Adipocyte (in vitro differentiated cells): ENCODE measurements around the gene RBFOX2.
A peak's percentile ranks its signal among the peaks of the same experiment; 100 is the strongest.

Experiments
- DNase-seq: peaks from one replicate; pipeline ENCODE4 v3.0.0-alpha.2; 2015; ENCODE audit warnings: low read depth
- H3K27me3 ChIP-seq: replicated peaks from 2 replicates; pipeline ENCODE4 v1.7.0; 2013; ENCODE audit warnings: mild to moderate bottlenecking, low read length, moderate library complexity; ENCODE audit not compliant: control insufficient read depth, insufficient read depth
- H3K36me3 ChIP-seq: 2 replicates; pipeline ENCODE4 v1.7.0; 2013; ENCODE audit warnings: low read length, mild to moderate bottlenecking, moderate library complexity; ENCODE audit not compliant: control insufficient read depth, insufficient read depth, severe bottlenecking
- H3K4me1 ChIP-seq: 2 replicates; pipeline ENCODE4 v1.7.0; 2013; ENCODE audit warnings: mild to moderate bottlenecking, low read length, moderate library complexity; ENCODE audit not compliant: control insufficient read depth, insufficient read depth
- H3K4me3 ChIP-seq: 2 replicates; pipeline ENCODE4 v1.7.0; 2013; ENCODE audit warnings: mild to moderate bottlenecking, low read length, moderate library complexity
- H3K9ac ChIP-seq: 2 replicates; pipeline ENCODE4 v1.7.0; 2013; ENCODE audit warnings: mild to moderate bottlenecking, low read length, moderate library complexity
- H3K9me3 ChIP-seq: 2 replicates; pipeline ENCODE4 v1.7.0; 2013; ENCODE audit warnings: mild to moderate bottlenecking, low read length, moderate library complexity; ENCODE audit not compliant: control insufficient read depth

The RBFOX2 gene

GRCh38 chr22:35988030-35988429 lies 40.6 kb downstream of the RBFOX2 start:
- no peaks in the 10 kb centered on the region for H3K9me3 ChIP-seq
- no peaks in the 10 kb centered on the region for H3K36me3 ChIP-seq
- no peaks in the 10 kb centered on the region for H3K27me3 ChIP-seq
- no peak overlapping the region for H3K4me3 ChIP-seq
- DNase-seq: no peak
- H3K9ac ChIP-seq: no peak overlapping the region
- peaks cover 40% of the 10 kb centered on the region for H3K4me1 ChIP-seq

GRCh38 chr22:35987487-35987886 lies 41.1 kb downstream of the RBFOX2 start:
- H3K4me1 ChIP-seq: peaks cover 40% of the 10 kb centered on the region
- H3K36me3 ChIP-seq: no peaks in the 10 kb centered on the region
- H3K4me3 ChIP-seq: no peak overlapping the region
- DNase-seq: no peak
- no peaks in the 10 kb centered on the region for H3K27me3 ChIP-seq
- H3K9ac ChIP-seq: no peak overlapping the region
- no peaks in the 10 kb centered on the region for H3K9me3 ChIP-seq

- no peaks in the 10 kb centered on the region for H3K36me3 ChIP-seq
- peak; percentile 50 for DNase-seq
- H3K4me1 ChIP-seq: peaks cover 37% of the 10 kb centered on the region
- no peak overlapping the region for H3K4me3 ChIP-seq
- no peaks in the 10 kb centered on the region for H3K9me3 ChIP-seq
- H3K9ac ChIP-seq: no peak overlapping the region
- no peaks in the 10 kb centered on the region for H3K27me3 ChIP-seq
Observed at GRCh38 chr22:35986088-35986487, 42.5 kb downstream of the RBFOX2 start.

- no peaks in the 10 kb centered on the region for H3K9me3 ChIP-seq
- DNase-seq: no peak
Observed at GRCh38 chr22:35985371-35985770, 43.3 kb downstream of the RBFOX2 start.

GRCh38 chr22:35984183-35985175 lies 44.1 kb downstream of the RBFOX2 start:
- DNase-seq: no peak
- Histone ChIP-seq H3K9ac (no peak overlapping the region), H3K4me1 (peaks cover 34% of the 10 kb centered on the region), H3K36me3 (no peaks in the 10 kb centered on the region), H3K9me3 (no peaks in the 10 kb centered on the region), H3K27me3 (no peaks in the 10 kb centered on the region), H3K4me3 (no peak overlapping the region)

More at GRCh38 chr22:35985371-35985770, 43.3 kb downstream of the RBFOX2 start:
- peaks cover 36% of the 10 kb centered on the region for H3K4me1 ChIP-seq
- H3K36me3 ChIP-seq: no peaks in the 10 kb centered on the region
- no peak overlapping the region for H3K9ac ChIP-seq
- H3K27me3 ChIP-seq: no peaks in the 10 kb centered on the region
- no peak overlapping the region for H3K4me3 ChIP-seq

- Histone ChIP-seq H3K36me3 (no peaks in the 10 kb centered on the region), H3K27me3 (no peaks in the 10 kb centered on the region), H3K9me3 (no peaks in the 10 kb centered on the region), H3K9ac (no peak overlapping the region), H3K4me3 (no peak overlapping the region), H3K4me1 (peaks cover 27% of the 10 kb centered on the region)
- no peak for DNase-seq
Observed at GRCh38 chr22:35981900-35982299, 46.7 kb downstream of the RBFOX2 start.

GRCh38 chr22:35978889-35979288 lies 49.7 kb downstream of the RBFOX2 start:
- Histone ChIP-seq H3K9me3 (no peaks in the 10 kb centered on the region), H3K9ac (no peak overlapping the region), H3K4me3 (no peak overlapping the region), H3K4me1 (peaks cover 19% of the 10 kb centered on the region), H3K36me3 (no peaks in the 10 kb centered on the region), H3K27me3 (no peaks in the 10 kb centered on the region)
- DNase-seq: no peak

GRCh38 chr22:35978201-35978600 lies 50.4 kb downstream of the RBFOX2 start:
- Histone ChIP-seq H3K9me3 (no peaks in the 10 kb centered on the region), H3K36me3 (no peaks in the 10 kb centered on the region), H3K4me1 (peaks cover 23% of the 10 kb centered on the region), H3K9ac (no peak overlapping the region), H3K4me3 (no peak overlapping the region), H3K27me3 (no peaks in the 10 kb centered on the region)
- no peak for DNase-seq

- Histone ChIP-seq H3K4me1 (peaks cover 31% of the 10 kb centered on the region), H3K9ac (no peak overlapping the region), H3K4me3 (no peak overlapping the region), H3K9me3 (no peaks in the 10 kb centered on the region), H3K36me3 (no peaks in the 10 kb centered on the region), H3K27me3 (no peaks in the 10 kb centered on the region)
- peak; percentile 60 for DNase-seq
Observed at GRCh38 chr22:35977136-35977535, 51.5 kb downstream of the RBFOX2 start.

- DNase-seq: no peak
- Histone ChIP-seq H3K27me3 (no peaks in the 10 kb centered on the region), H3K9me3 (no peaks in the 10 kb centered on the region), H3K4me3 (no peak overlapping the region), H3K4me1 (peaks cover 45% of the 10 kb centered on the region), H3K36me3 (no peaks in the 10 kb centered on the region), H3K9ac (no peak overlapping the region)
Observed at GRCh38 chr22:35973388-35973787, 55.2 kb downstream of the RBFOX2 start.

GRCh38 chr22:35972559-35972958 lies 56.1 kb downstream of the RBFOX2 start:
- DNase-seq: no peak
- Histone ChIP-seq H3K9me3 (no peaks in the 10 kb centered on the region), H3K4me1 (peaks cover 45% of the 10 kb centered on the region), H3K27me3 (no peaks in the 10 kb centered on the region), H3K9ac (peak overlapping the region; percentile 55), H3K4me3 (no peak overlapping the region), H3K36me3 (no peaks in the 10 kb centered on the region)
